ENCODE results near the gene CSDE1. TPM values are rescaled to one million over a fixed set of nuclear protein-coding genes. Genes with fewer than 3 reads are reported as not detected.

Gene CSDE1

DNA sequence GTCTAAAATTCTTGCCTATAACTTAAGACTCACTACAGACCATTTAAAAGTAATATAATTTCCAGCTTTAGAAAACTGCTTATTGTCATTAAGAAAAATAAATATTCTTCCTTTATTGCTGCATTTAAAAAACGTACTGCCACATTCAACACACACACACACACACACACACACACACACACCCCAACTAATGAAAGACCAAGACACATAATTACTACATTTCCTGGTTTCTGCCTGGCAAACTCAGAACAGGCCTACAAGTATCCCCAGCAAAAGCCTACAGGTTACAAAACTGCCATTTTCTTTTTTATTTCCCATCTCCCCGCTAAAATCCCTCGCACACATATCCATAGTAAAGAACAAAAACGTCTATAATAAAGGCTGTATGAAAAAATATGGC is 89.4 kb downstream of the CSDE1 start:
- no peak overlapping the region for H3K27ac ChIP-seq (ENCODE audit: low read length, poor library complexity, severe bottlenecking)
- H3K4me2 ChIP-seq (ENCODE audit: low read length, poor library complexity, severe bottlenecking) = no peak overlapping the region
- H3K9ac ChIP-seq (ENCODE audit: low read length) = peak overlapping the region; percentile 91
- no peak overlapping the region for H4K8ac ChIP-seq (ENCODE audit: low read length)
- H2AK5ac ChIP-seq (ENCODE audit: low read length, severe bottlenecking) = no peak overlapping the region
- no peaks in the 10 kb centered on the region for H3K79me1 ChIP-seq (replicated peaks; ENCODE audit: low read length, poor library complexity, severe bottlenecking)
- no peaks in the 10 kb centered on the region for H3K9me3 ChIP-seq (ENCODE audit: control insufficient read depth, low read length)
- H2BK5ac ChIP-seq (ENCODE audit: low read depth, low read length, poor library complexity, severe bottlenecking) = no peak overlapping the region
- H3K4ac ChIP-seq (ENCODE audit: low read depth in 1 of 2, low read length in 2 of 2) = no peak overlapping the region
- no peak overlapping the region for H3K23ac ChIP-seq (ENCODE audit: low read length in 2 of 2)
- H2BK120ac ChIP-seq (ENCODE audit: low read depth, low read length) = no peak overlapping the region
- H3K4me1 ChIP-seq (ENCODE audit: control insufficient read depth, insufficient read depth, low read depth, low read length) = peaks cover 4% of the 10 kb centered on the region
- no peak overlapping the region for H2AFZ ChIP-seq (ENCODE audit: low read depth, low read length)
- H4K91ac ChIP-seq (ENCODE audit: low read length) = no peak overlapping the region
- H2BK12ac ChIP-seq (ENCODE audit: low read length in 2 of 2) = no peak overlapping the region
- no peaks in the 10 kb centered on the region for H3K36me3 ChIP-seq (ENCODE audit: control insufficient read depth in 1 of 2, insufficient read depth in 2 of 2, low read depth in 1 of 2, low read length in 2 of 2)
- no peak overlapping the region for H2BK15ac ChIP-seq (ENCODE audit: low read depth, poor library complexity, severe bottlenecking)
- no peak for DNase-seq
- no peak overlapping the region for H3K14ac ChIP-seq (ENCODE audit: low read length in 2 of 2)
- H3K27me3 ChIP-seq (ENCODE audit: control insufficient read depth in 1 of 2, insufficient read depth in 1 of 2, low read length in 2 of 2) = no peaks in the 10 kb centered on the region
- WGBS = 58% methylated on average over 1 of the region's 4 CpGs
- H3K18ac ChIP-seq (ENCODE audit: low read depth in 1 of 2, low read length in 2 of 2) = no peak overlapping the region
- peak overlapping the region in 1 of 2 experiments; percentile 95 for H3K4me3 ChIP-seq (ENCODE audit: insufficient read depth in 1 of 2, low read depth in 1 of 2, low read length in 2 of 2)

DNA sequence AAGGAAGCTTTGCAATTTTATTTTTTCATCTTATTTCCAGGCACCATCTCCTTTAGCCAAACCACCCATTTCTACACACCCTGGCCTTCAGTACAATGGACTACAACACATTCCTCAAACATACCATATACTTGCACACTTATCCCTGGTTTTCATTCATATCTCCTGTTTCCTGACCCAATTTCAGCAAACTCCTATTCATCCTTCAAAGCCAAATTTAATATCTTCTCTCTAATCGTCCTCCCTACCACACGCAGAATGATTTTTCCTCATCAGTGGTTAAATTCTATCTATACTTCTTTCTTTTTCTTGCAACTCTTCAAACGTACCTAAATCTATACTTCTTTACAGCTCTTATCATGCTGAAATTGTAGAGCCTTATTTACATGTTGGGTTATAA is 90.8 kb downstream of the CSDE1 start:
- Histone ChIP-seq H3K36me3 (ENCODE audit: control insufficient read depth in 1 of 2, insufficient read depth in 2 of 2, low read depth in 1 of 2, low read length in 2 of 2) (no peaks in the 10 kb centered on the region), H2BK120ac (ENCODE audit: low read depth, low read length) (no peak overlapping the region), H4K91ac (ENCODE audit: low read length) (no peak overlapping the region), H2BK15ac (ENCODE audit: low read depth, poor library complexity, severe bottlenecking) (no peak overlapping the region), H2BK5ac (ENCODE audit: low read depth, low read length, poor library complexity, severe bottlenecking) (no peak overlapping the region), H3K23ac (ENCODE audit: low read length in 2 of 2) (no peak overlapping the region), H4K8ac (ENCODE audit: low read length) (no peak overlapping the region), H3K4me1 (ENCODE audit: control insufficient read depth, insufficient read depth, low read depth, low read length) (peaks cover 4% of the 10 kb centered on the region), H3K27ac (ENCODE audit: low read length, poor library complexity, severe bottlenecking) (no peak overlapping the region), H3K79me1 (replicated peaks; ENCODE audit: low read length, poor library complexity, severe bottlenecking) (peaks cover 1% of the 10 kb centered on the region), H2BK12ac (ENCODE audit: low read length in 2 of 2) (no peak overlapping the region), H3K4ac (ENCODE audit: low read depth in 1 of 2, low read length in 2 of 2) (no peak overlapping the region), H3K4me3 (ENCODE audit: insufficient read depth in 1 of 2, low read depth in 1 of 2, low read length in 2 of 2) (no peak overlapping the region), H2AFZ (ENCODE audit: low read depth, low read length) (no peak overlapping the region), H3K9me3 (ENCODE audit: control insufficient read depth, low read length) (no peaks in the 10 kb centered on the region), H3K4me2 (ENCODE audit: low read length, poor library complexity, severe bottlenecking) (no peak overlapping the region), H3K14ac (ENCODE audit: low read length in 2 of 2) (no peak overlapping the region), H3K18ac (ENCODE audit: low read depth in 1 of 2, low read length in 2 of 2) (no peak overlapping the region), H2AK5ac (ENCODE audit: low read length, severe bottlenecking) (no peak overlapping the region), H3K27me3 (ENCODE audit: control insufficient read depth in 1 of 2, insufficient read depth in 1 of 2, low read length in 2 of 2) (no peaks in the 10 kb centered on the region), H3K9ac (ENCODE audit: low read length) (no peak overlapping the region)
- no peak for DNase-seq
- WGBS = 94% methylated on average over 3 of the region's 3 CpGs

Small RNA genes within 50 kb of the gene (small RNA-seq; reads per million reads assigned to genes)
- gene RN7SL432P (ENCODE audit: low read depth) (not detected), gene RNY1P13 (ENCODE audit: low read depth) (not detected)
